HG02623 (cell line): ENCODE measurements around the gene LRMDA.

Source experiments
- ATAC-seq: cut with Tn5 transposase; IDR thresholded peaks from one replicate; pipeline ENCODE4 v1.9.1; 2021; ENCODE audit warnings: moderate library complexity; ENCODE audit not compliant: unreplicated experiment

Gene LRMDA

DNA sequence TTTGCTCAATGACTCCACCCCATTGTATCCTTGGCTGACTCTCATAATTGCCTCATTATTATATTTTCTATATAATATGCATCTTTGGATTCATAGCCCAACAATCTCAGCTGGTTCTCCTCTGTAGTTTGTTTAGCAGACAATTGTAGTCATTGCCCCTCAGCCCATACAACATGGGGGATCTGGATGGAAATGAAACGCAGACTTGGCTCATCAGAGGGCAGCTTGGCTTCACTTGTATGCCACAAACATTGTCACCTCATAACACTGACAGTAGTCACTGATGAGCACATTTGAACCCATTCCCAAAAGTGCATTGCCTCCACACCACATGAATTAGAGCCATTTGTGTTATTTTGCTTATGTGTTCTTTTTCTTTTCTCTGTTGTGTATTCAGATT lies 963.8 kb downstream of the LRMDA start:
- ATAC-seq = no peak

DNA sequence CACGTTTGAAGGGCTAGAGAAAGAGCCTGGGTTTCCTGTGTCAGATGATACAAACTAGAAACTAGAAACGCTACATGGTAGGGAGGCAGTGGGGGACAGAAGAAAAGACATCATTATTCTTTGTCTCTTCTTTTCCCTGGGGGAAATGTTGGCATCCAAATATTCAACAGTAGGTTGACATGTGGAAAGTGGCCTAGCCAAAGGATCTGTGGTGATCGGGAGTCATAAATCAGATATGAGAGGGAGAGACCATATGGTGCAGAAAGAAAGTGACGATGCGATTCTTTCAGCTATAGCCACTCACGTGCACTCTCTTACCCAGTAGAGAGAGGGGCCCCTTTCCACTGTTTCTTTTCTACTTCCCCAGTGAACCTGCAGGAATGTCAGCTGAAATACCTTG lies 964.7 kb downstream of the LRMDA start:
- no peak for ATAC-seq

GRCh38 chr10:76397181-76398042 lies 966.0 kb downstream of the LRMDA start:
- no peak for ATAC-seq

DNA sequence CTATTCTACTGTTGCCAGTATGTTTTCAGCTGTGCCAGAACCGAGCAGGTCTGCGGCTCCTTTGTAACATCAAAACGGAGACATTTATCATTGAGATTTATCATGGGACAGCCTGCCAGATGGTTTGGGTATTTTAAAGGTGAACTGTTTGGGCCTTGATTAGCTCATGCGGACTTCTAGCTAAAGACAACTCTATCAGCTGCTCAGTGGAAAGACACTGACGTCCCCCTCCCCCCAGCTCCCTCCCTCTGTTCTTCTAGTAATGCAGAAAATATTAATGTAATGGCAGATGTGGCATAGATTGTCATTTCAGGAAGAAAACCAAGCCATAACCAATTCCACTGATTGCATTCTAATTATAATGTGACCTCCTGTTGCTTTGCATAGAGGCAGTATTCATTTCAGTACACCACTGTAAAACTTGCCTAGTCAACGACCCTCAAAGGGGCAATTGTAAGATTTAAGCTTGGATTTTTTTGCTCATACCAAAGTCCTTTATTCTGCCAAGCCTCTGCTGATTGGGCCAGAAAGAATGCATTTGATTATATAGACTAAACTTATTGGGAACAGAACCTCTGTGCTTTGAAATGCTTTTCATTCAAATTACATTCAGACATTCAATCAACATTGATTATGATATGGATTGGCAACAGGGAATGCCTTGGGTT lies 966.8 kb downstream of the LRMDA start:
- no peak for ATAC-seq

GRCh38 chr10:76399226-76399625 lies 967.8 kb downstream of the LRMDA start:
- ATAC-seq = no peak

DNA sequence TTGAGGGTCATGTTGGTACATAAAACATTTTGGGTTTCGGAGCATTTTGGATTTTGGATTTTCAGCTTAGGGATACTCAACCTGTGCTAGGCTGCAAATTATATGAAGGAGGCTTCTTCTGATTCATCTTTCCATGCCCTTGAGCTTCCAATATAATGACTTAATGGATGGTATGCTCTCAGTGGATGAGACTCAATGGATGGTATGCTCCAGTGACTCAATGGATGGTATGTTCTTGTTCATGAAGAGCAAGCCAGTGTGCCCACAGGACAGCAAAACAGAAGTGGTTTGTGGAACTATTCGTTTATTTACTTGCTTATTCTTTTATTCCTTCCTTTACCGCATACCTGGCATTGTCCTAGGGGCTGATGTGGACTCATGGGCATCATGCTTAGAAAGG lies 969.6 kb downstream of the LRMDA start:
- ATAC-seq = no peak

GRCh38 chr10:76403912-76404311 lies 972.5 kb downstream of the LRMDA start:
- ATAC-seq = no peak

DNA sequence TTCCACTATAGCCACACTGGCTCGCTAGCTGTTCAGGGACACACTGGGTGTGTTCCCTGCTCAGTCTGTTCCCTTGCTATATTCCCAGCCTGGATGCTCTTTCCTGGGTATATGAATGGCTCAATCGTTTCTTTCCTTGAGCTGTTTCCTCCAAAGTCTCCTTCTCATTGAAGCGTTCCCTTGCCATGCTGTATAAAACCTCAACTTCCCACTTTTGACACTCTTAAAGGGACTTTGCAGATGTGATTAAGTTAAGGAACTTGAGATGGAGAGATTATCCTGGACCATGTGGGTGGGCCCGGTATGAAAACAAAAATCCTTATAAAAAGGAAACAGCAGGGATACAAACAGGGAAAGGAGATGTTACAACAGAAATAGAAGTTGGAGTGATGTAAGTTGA lies 973.1 kb downstream of the LRMDA start:
- ATAC-seq = no peak

DNA sequence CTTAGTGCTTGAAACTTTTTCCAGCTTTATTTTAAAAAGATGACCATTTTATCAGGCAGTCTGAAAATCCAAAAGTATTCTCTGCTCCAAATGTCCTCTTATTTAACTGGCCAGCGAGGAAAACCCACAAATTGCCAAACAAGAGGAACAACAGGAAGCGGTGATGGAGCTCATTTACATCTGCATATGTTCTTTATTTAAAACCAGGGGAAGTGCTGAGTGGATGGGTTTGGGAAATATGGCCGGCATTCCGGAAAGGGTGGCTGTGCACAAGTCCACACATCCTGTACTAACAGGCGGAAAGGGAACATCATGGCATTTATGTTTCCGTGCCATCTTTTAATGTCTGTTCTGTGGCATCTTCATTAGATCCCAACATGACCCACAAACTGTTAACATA lies 974.5 kb downstream of the LRMDA start:
- no peak for ATAC-seq

GRCh38 chr10:76408646-76409045 lies 977.2 kb downstream of the LRMDA start:
- no peak for ATAC-seq

GRCh38 chr10:76411729-76412435 lies 980.5 kb downstream of the LRMDA start:
- ATAC-seq = no peak

GRCh38 chr10:76415554-76415953 lies 984.1 kb downstream of the LRMDA start:
- no peak for ATAC-seq

- ATAC-seq = no peak
Observed at GRCh38 chr10:76416642-76417041, 985.2 kb downstream of the LRMDA start.

GRCh38 chr10:76420725-76421124 lies 989.3 kb downstream of the LRMDA start:
- no peak for ATAC-seq

GRCh38 chr10:76422769-76423168 lies 991.3 kb downstream of the LRMDA start:
- ATAC-seq = no peak

- ATAC-seq = no peak
Observed at GRCh38 chr10:76428551-76429367, 997.3 kb downstream of the LRMDA start.

- ATAC-seq = no peak
Observed at GRCh38 chr10:76429368-76430060, 998.1 kb downstream of the LRMDA start.

GRCh38 chr10:76430061-76430645 lies 998.7 kb downstream of the LRMDA start:
- ATAC-seq = no peak

GRCh38 chr10:76432016-76433012 lies 1000.9 kb downstream of the LRMDA start:
- no peak for ATAC-seq
